Peyer's patch (tissue), 4 donors: ENCODE results near the gene TSPAN18. TPM values are rescaled to one million over a fixed set of nuclear protein-coding genes. Genes with fewer than 3 reads are reported as not detected.

Experiments
- DNase-seq, 3 donors: peaks; one replicate each; pipeline ENCODE4 v3.0.0-alpha.2; 2017 to 2019
- H3K27ac ChIP-seq, 4 donors: fragments of 200-600 bp; sonication (generic); one replicate each; pipeline ENCODE4 v1.5.1; 2016 to 2019
- H3K27me3 ChIP-seq, 2 donors: fragments of 200-600 bp; sonication (generic); one replicate each; pipeline ENCODE4 v1.5.1; 2019
- H3K36me3 ChIP-seq, 3 donors: fragments of 200-600 bp; sonication (generic); one replicate each; pipeline ENCODE4 v1.5.1; 2016 to 2019
- H3K4me1 ChIP-seq, 4 donors: fragments of 200-600 bp; sonication (generic); one replicate each; pipeline ENCODE4 v1.5.1; 2016 to 2019
- H3K4me3 ChIP-seq, 4 donors: fragments of 200-600 bp; sonication (generic); 1 replicate in 3 of 4; 2 replicates in 1 of 4; pipeline ENCODE4 v1.5.1; 2016 to 2019; ENCODE audit warnings: mild to moderate bottlenecking in 1 of 4
- H3K9me3 ChIP-seq, 4 donors: fragments of 200-600 bp; sonication (generic); one replicate each; pipeline ENCODE4 v1.5.1; 2016 to 2019; ENCODE audit warnings: mild to moderate bottlenecking in 1 of 4
- CTCF ChIP-seq, 6 experiments: fragments of 450-650 bp in 4 of 6; fragments of 200-600 bp in 2 of 6; sonication (generic) in 1 of 6; IDR thresholded peaks; one replicate each; pipeline ENCODE4 v1.5.1; 2017 to 2019; ENCODE audit warnings: antibody characterized with exemption in 6 of 6, mild to moderate bottlenecking in 3 of 6, moderate library complexity in 1 of 6
- POLR2A ChIP-seq, 2 donors: fragments of 450-650 bp; IDR thresholded peaks; one replicate each; pipeline ENCODE4 v1.5.1; 2017; ENCODE audit warnings: antibody characterized with exemption in 2 of 2, mild to moderate bottlenecking in 2 of 2, moderate library complexity in 2 of 2
- total RNA-seq, 4 donors: library from RNA; depleted of rRNA; stranded (reverse); fragments of >200 nt; gene quantifications; one replicate each; pipeline ENCODE4 v1.1.0, GENCODE V29; 2016

TSPAN18 gene
- total RNA-seq, 4 donors from 2014 or later = 1.1 to 19.8 (median 3.1) TPM

- Histone ChIP-seq H3K27ac (no peak overlapping the region), H3K36me3 (no peaks in the 10 kb centered on the region), H3K4me1 (no peaks in the 10 kb centered on the region), H3K9me3 (peaks cover 0 to 5% (median 0%) of the 10 kb centered on the region in 4 donors), H3K27me3 (no peaks in the 10 kb centered on the region), H3K4me3 (no peak overlapping the region)
- DNase-seq = no peak
- TF ChIP-seq CTCF (IDR thresholded peaks at IDR 0.05) = no peak
- TF ChIP-seq POLR2A (IDR thresholded peaks at IDR 0.05) = no peak
Measured at GRCh38 chr11:44698252-44698912, 28.4 kb upstream of the TSPAN18 start.

- Histone ChIP-seq H3K27me3 (no peaks in the 10 kb centered on the region), H3K4me1 (no peaks in the 10 kb centered on the region), H3K27ac (no peak overlapping the region), H3K36me3 (no peaks in the 10 kb centered on the region), H3K9me3 (peaks cover 0 to 8% (median 0%) of the 10 kb centered on the region in 4 donors), H3K4me3 (no peak overlapping the region)
- TF ChIP-seq POLR2A (IDR thresholded peaks at IDR 0.05) = no peak
- TF ChIP-seq CTCF (IDR thresholded peaks at IDR 0.05) = no peak
- no peak for DNase-seq
Measured at GRCh38 chr11:44699497-44700408, 27.0 kb upstream of the TSPAN18 start.

GRCh38 chr11:44701276-44701675 lies 25.5 kb upstream of the TSPAN18 start:
- H3K36me3 ChIP-seq = no peaks in the 10 kb centered on the region
- H3K27ac ChIP-seq = no peak overlapping the region
- H3K4me3 ChIP-seq = no peak overlapping the region
- H3K27me3 ChIP-seq = no peaks in the 10 kb centered on the region
- peaks cover 0 to 8% (median 0%) of the 10 kb centered on the region in 4 donors for H3K9me3 ChIP-seq
- DNase-seq = no peak
- TF ChIP-seq CTCF (IDR thresholded peaks at IDR 0.05) (no peak), POLR2A (IDR thresholded peaks at IDR 0.05) (no peak)
- no peaks in the 10 kb centered on the region for H3K4me1 ChIP-seq

- H3K4me1 ChIP-seq = no peaks in the 10 kb centered on the region
- DNase-seq = no peak
- no peak for TF ChIP-seq CTCF (IDR thresholded peaks at IDR 0.05)
- peaks cover 0 to 8% (median 0%) of the 10 kb centered on the region in 4 donors for H3K9me3 ChIP-seq
- H3K4me3 ChIP-seq = no peak overlapping the region
- H3K36me3 ChIP-seq = no peaks in the 10 kb centered on the region
- H3K27me3 ChIP-seq = no peaks in the 10 kb centered on the region
- no peak overlapping the region for H3K27ac ChIP-seq
Measured at GRCh38 chr11:44702889-44703288, 23.9 kb upstream of the TSPAN18 start.

GRCh38 chr11:44707094-44707493 lies 19.7 kb upstream of the TSPAN18 start:
- H3K4me3 ChIP-seq = no peak overlapping the region
- no peaks in the 10 kb centered on the region for H3K27me3 ChIP-seq
- H3K4me1 ChIP-seq = no peaks in the 10 kb centered on the region
- TF ChIP-seq CTCF (IDR thresholded peaks at IDR 0.05) (no peak), POLR2A (IDR thresholded peaks at IDR 0.05) (no peak)
- DNase-seq = no peak
- H3K36me3 ChIP-seq = no peaks in the 10 kb centered on the region
- peaks cover 0 to 8% (median 0%) of the 10 kb centered on the region in 4 donors for H3K9me3 ChIP-seq
- no peak overlapping the region for H3K27ac ChIP-seq
